IgD-negative memory B cell (primary cell): ENCODE data around the gene LGMN. TPM values are rescaled to one million over a fixed set of nuclear protein-coding genes. Genes with fewer than 3 reads are reported as not detected.

Experiments
- H3K27ac Mint-ChIP-seq, 3 donors: one replicate each; pipeline ENCODE4 v1.8.0; 2020 to 2022; ENCODE audit warnings: mild to moderate bottlenecking in 3 of 3, mixed read lengths in 3 of 3, moderate library complexity in 1 of 3
- H3K27me3 Mint-ChIP-seq: one replicate; pipeline ENCODE4 v1.8.0; 2021; ENCODE audit warnings: mixed read lengths
- H3K36me3 Mint-ChIP-seq: one replicate; pipeline ENCODE4 v1.8.0; 2020; ENCODE audit warnings: mild to moderate bottlenecking, mixed read lengths
- H3K4me1 Mint-ChIP-seq, 3 donors: one replicate each; pipeline ENCODE4 v1.8.0; 2020 to 2022; ENCODE audit warnings: mixed read lengths in 3 of 3, mild to moderate bottlenecking in 1 of 3
- H3K4me3 Mint-ChIP-seq, 4 donors: one replicate each; pipeline ENCODE4 v1.8.0; 2020 to 2022; ENCODE audit warnings: mild to moderate bottlenecking in 4 of 4, mixed read lengths in 4 of 4, moderate library complexity in 3 of 4
- H3K9me3 Mint-ChIP-seq, 3 donors: one replicate each; pipeline ENCODE4 v1.8.0; 2020 to 2021; ENCODE audit warnings: mixed read lengths in 3 of 3, mild to moderate bottlenecking in 1 of 3
- polyA plus RNA-seq: library from polyadenylated mRNA; unstranded; fragments of 300-500 nt; fragmentation: Illumina TruSeq; gene quantifications from one replicate; pipeline ENCODE4 v1.2.3, GENCODE V29; 2021

Gene LGMN
- polyA plus RNA-seq, 1 donor from 2014 or later: 25.1 TPM

GRCh38 chr14:92675421-92675820, 73.0 kb downstream of the LGMN start:
- peak overlapping the region; percentile 18 to 76 (median 36) for H3K27ac Mint-ChIP-seq
- H3K4me3 Mint-ChIP-seq: peak overlapping the region; percentile 18 to 85 (median 67)
- no peaks in the 10 kb centered on the region for H3K9me3 Mint-ChIP-seq
- peaks cover 17% of the 10 kb centered on the region for H3K36me3 Mint-ChIP-seq
- no peaks in the 10 kb centered on the region for H3K27me3 Mint-ChIP-seq
- peaks cover 21 to 33% (median 28%) of the 10 kb centered on the region in 3 donors for H3K4me1 Mint-ChIP-seq

GRCh38 chr14:92673601-92674150, 74.8 kb downstream of the LGMN start:
- Mint-ChIP-seq H3K9me3 (no peaks in the 10 kb centered on the region), H3K4me3 (no peak overlapping the region), H3K27me3 (no peaks in the 10 kb centered on the region), H3K4me1 (peaks cover 35 to 44% (median 40%) of the 10 kb centered on the region in 3 donors), H3K36me3 (peaks cover 13% of the 10 kb centered on the region), H3K27ac (no peak overlapping the region)

GRCh38 chr14:92670643-92671366, 77.6 kb downstream of the LGMN start:
- H3K27ac Mint-ChIP-seq: peak overlapping the region in 1 of 3 donors; percentile 89
- H3K9me3 Mint-ChIP-seq: no peaks in the 10 kb centered on the region
- peaks cover 6% of the 10 kb centered on the region for H3K36me3 Mint-ChIP-seq

GRCh38 chr14:92670160-92670559, 78.3 kb downstream of the LGMN start:
- Mint-ChIP-seq H3K4me3 (peak overlapping the region in 2 of 4 donors; percentile 22 to 66), H3K4me1 (peaks cover 32 to 41% (median 32%) of the 10 kb centered on the region in 3 donors), H3K9me3 (no peaks in the 10 kb centered on the region), H3K27ac (peak overlapping the region; percentile 47 to 89 (median 71)), H3K36me3 (peaks cover 4% of the 10 kb centered on the region), H3K27me3 (no peaks in the 10 kb centered on the region)

More at GRCh38 chr14:92670643-92671366, 77.6 kb downstream of the LGMN start:
- Mint-ChIP-seq H3K4me3 (peak overlapping the region in 2 of 4 donors; percentile 28 to 60), H3K27me3 (no peaks in the 10 kb centered on the region), H3K4me1 (peaks cover 30 to 44% (median 31%) of the 10 kb centered on the region in 3 donors)

GRCh38 chr14:92668276-92668973, 80.0 kb downstream of the LGMN start:
- Mint-ChIP-seq H3K27me3 (no peaks in the 10 kb centered on the region), H3K36me3 (peaks cover 10% of the 10 kb centered on the region)

GRCh38 chr14:92666251-92666650, 82.2 kb downstream of the LGMN start:
- H3K27ac Mint-ChIP-seq: peak overlapping the region; percentile 20 to 96 (median 78)
- H3K4me3 Mint-ChIP-seq: peak overlapping the region; percentile 17 to 79 (median 54)
- H3K4me1 Mint-ChIP-seq: peaks cover 33 to 53% (median 35%) of the 10 kb centered on the region in 3 donors
- no peaks in the 10 kb centered on the region for H3K27me3 Mint-ChIP-seq
- no peaks in the 10 kb centered on the region for H3K9me3 Mint-ChIP-seq
- H3K36me3 Mint-ChIP-seq: peaks cover 14% of the 10 kb centered on the region

More at GRCh38 chr14:92668276-92668973, 80.0 kb downstream of the LGMN start:
- Mint-ChIP-seq H3K4me1 (peaks cover 33 to 47% (median 35%) of the 10 kb centered on the region in 3 donors), H3K4me3 (peak overlapping the region in 2 of 4 donors; percentile 28 to 74), H3K27ac (peak overlapping the region in 2 of 3 donors; percentile 21 to 35), H3K9me3 (no peaks in the 10 kb centered on the region)

GRCh38 chr14:92665661-92666110, 82.7 kb downstream of the LGMN start:
- peaks cover 33 to 51% (median 35%) of the 10 kb centered on the region in 3 donors for H3K4me1 Mint-ChIP-seq
- no peaks in the 10 kb centered on the region for H3K27me3 Mint-ChIP-seq
- peak overlapping the region; percentile 33 to 86 (median 76) for H3K4me3 Mint-ChIP-seq
- no peaks in the 10 kb centered on the region for H3K9me3 Mint-ChIP-seq
- peak overlapping the region; percentile 78 to 96 (median 93) for H3K27ac Mint-ChIP-seq
- peaks cover 14% of the 10 kb centered on the region for H3K36me3 Mint-ChIP-seq

- Mint-ChIP-seq H3K4me3 (peak overlapping the region in 1 of 4 donors; percentile 8), H3K9me3 (no peaks in the 10 kb centered on the region), H3K4me1 (peaks cover 32 to 56% (median 35%) of the 10 kb centered on the region in 3 donors), H3K27me3 (no peaks in the 10 kb centered on the region), H3K36me3 (peaks cover 19% of the 10 kb centered on the region), H3K27ac (peak overlapping the region in 2 of 3 donors; percentile 40 to 88)
These were observed 85.4 kb downstream of the LGMN start for GRCh38 chr14:92663049-92663448.

GRCh38 chr14:92660571-92660970, 87.9 kb downstream of the LGMN start:
- Mint-ChIP-seq H3K9me3 (no peaks in the 10 kb centered on the region), H3K4me1 (peaks cover 34 to 64% (median 46%) of the 10 kb centered on the region in 3 donors), H3K36me3 (peaks cover 21% of the 10 kb centered on the region), H3K27me3 (peaks cover 2% of the 10 kb centered on the region), H3K27ac (peak overlapping the region in 2 of 3 donors; percentile 31 to 81), H3K4me3 (peak overlapping the region in 1 of 4 donors; percentile 74)

GRCh38 chr14:92659765-92660561, 88.5 kb downstream of the LGMN start:
- Mint-ChIP-seq H3K4me1 (peaks cover 34 to 66% (median 47%) of the 10 kb centered on the region in 3 donors), H3K27ac (peak overlapping the region; percentile 81 to 87 (median 85)), H3K4me3 (peak overlapping the region in 2 of 4 donors; percentile 61 to 74), H3K27me3 (peaks cover 2% of the 10 kb centered on the region), H3K36me3 (peaks cover 21% of the 10 kb centered on the region), H3K9me3 (no peaks in the 10 kb centered on the region)

GRCh38 chr14:92658684-92659083, 89.7 kb downstream of the LGMN start:
- peaks cover 2% of the 10 kb centered on the region for H3K27me3 Mint-ChIP-seq
- H3K4me3 Mint-ChIP-seq: peak overlapping the region in 3 of 4 donors; percentile 63 to 83 (median 74)
- H3K4me1 Mint-ChIP-seq: peaks cover 35 to 64% (median 49%) of the 10 kb centered on the region in 3 donors
- H3K36me3 Mint-ChIP-seq: peaks cover 13% of the 10 kb centered on the region
- H3K9me3 Mint-ChIP-seq: no peaks in the 10 kb centered on the region
- peak overlapping the region; percentile 44 to 87 (median 65) for H3K27ac Mint-ChIP-seq

GRCh38 chr14:92658160-92658559, 90.3 kb downstream of the LGMN start:
- Mint-ChIP-seq H3K4me3 (peak overlapping the region in 3 of 4 donors; percentile 5 to 83 (median 70)), H3K36me3 (peaks cover 14% of the 10 kb centered on the region)

GRCh38 chr14:92657457-92658142, 90.8 kb downstream of the LGMN start:
- Mint-ChIP-seq H3K9me3 (no peaks in the 10 kb centered on the region), H3K36me3 (peaks cover 12% of the 10 kb centered on the region), H3K4me3 (peak overlapping the region in 3 of 4 donors; percentile 5 to 75 (median 72)), H3K27ac (peak overlapping the region; percentile 44 to 87 (median 50)), H3K4me1 (peaks cover 41 to 67% (median 54%) of the 10 kb centered on the region in 3 donors), H3K27me3 (peaks cover 2% of the 10 kb centered on the region)

More at GRCh38 chr14:92658160-92658559, 90.3 kb downstream of the LGMN start:
- Mint-ChIP-seq H3K4me1 (peaks cover 40 to 67% (median 53%) of the 10 kb centered on the region in 3 donors), H3K9me3 (no peaks in the 10 kb centered on the region), H3K27me3 (peaks cover 2% of the 10 kb centered on the region), H3K27ac (peak overlapping the region; percentile 44 to 87 (median 65))
